ENCODE results near the gene CHD3. TPM values are rescaled to one million over a fixed set of nuclear protein-coding genes. Genes with fewer than 3 reads are reported as not detected.

Gene CHD3
- total and polyA plus RNA-seq, 10 of the 15 experiments (the other 5 are each of a cell fraction or from before 2014, with no cell fraction given): 1.4 to 86.8 (median 39.1) TPM

GRCh38 chr17:7843536-7844291, 44.9 kb upstream of the CHD3 start (continued):
- no peak for TF ChIP-seq SMAD1 (IDR thresholded peaks at IDR 0.05; ENCODE audit: low read depth, partially characterized antibody)
- no peak for TF ChIP-seq ZNF24 (IDR thresholded peaks at IDR 0.05)
- no peak for TF ChIP-seq CTCF (IDR thresholded peaks at IDR 0.05 in 2 of 3, conservative IDR thresholded peaks at IDR 0.05 in 1 of 3; ENCODE audit: control insufficient read depth in 2 of 3, extremely low read depth in 1 of 3, insufficient read depth in 1 of 3, low read depth in 3 of 3, low read length in 3 of 3)
- TF ChIP-seq NRF1 (conservative IDR thresholded peaks at IDR 0.05; ENCODE audit: low read depth, low read length): no peak
- peak; percentile 59; the same call in 1 of the 2 replicates for TF ChIP-seq TAF1 (IDR thresholded peaks at IDR 0.05; ENCODE audit: borderline replicate concordance, low read depth, low read length)
- TF ChIP-seq DPF2 (IDR thresholded peaks at IDR 0.05): no peak
- no peak for TF ChIP-seq REST (IDR thresholded peaks at IDR 0.05; ENCODE audit: low read depth, low read length)
- TF ChIP-seq PBX3 (IDR thresholded peaks at IDR 0.05; ENCODE audit: insufficient replicate concordance, low read depth, low read length): peak; percentile 23
- no peak for TF ChIP-seq CREB1 (IDR thresholded peaks at IDR 0.05; ENCODE audit: low read depth)
- TF ChIP-seq ZBTB11 (CRISPR knock-in tag; IDR thresholded peaks at IDR 0.05): no peak
- peak; percentile 77 for TF ChIP-seq RELB (IDR thresholded peaks at IDR 0.05; ENCODE audit: low read depth)
- no peak for TF ChIP-seq KLF5 (IDR thresholded peaks at IDR 0.05; ENCODE audit: partially characterized antibody)
- TF ChIP-seq KDM1A (IDR thresholded peaks at IDR 0.05; ENCODE audit: borderline replicate concordance): no peak
- TF ChIP-seq SMC3 (IDR thresholded peaks at IDR 0.05; ENCODE audit: borderline replicate concordance, low read length): no peak
- TF ChIP-seq HDAC6 (IDR thresholded peaks at IDR 0.05; ENCODE audit: unreplicated experiment): no peak
- no peak for TF ChIP-seq IRF3 (IDR thresholded peaks at IDR 0.05)

Measured in GM12878 (cell line).